HEK293 (cell line): Measurements from ENCODE around the gene S100A7.
A peak's percentile ranks its signal among the peaks of the same experiment; 100 is the strongest.

Experiments used
- EGR2 ChIP-seq: fragments of 450-650 bp; formaldehyde crosslinking; IDR thresholded peaks from 2 replicates; pipeline ENCODE4 v1.5.1; 2016; ENCODE audit warnings: low read depth, missing biosample characterization, missing genetic modification characterization
- TCF7L2 ChIP-seq: IDR thresholded peaks from 2 replicates; pipeline ENCODE4 v1.6.1; 2011; ENCODE audit warnings: low read depth, mild to moderate bottlenecking, inconsistent platforms, low read length, moderate library complexity, borderline replicate concordance
- ZBTB1 ChIP-seq: fragments of 450-650 bp; formaldehyde crosslinking; IDR thresholded peaks from 2 replicates; pipeline ENCODE4 v1.5.1; 2016; ENCODE audit warnings: missing biosample characterization, missing genetic modification characterization
- ZBTB7A ChIP-seq: fragments of 450-650 bp; formaldehyde crosslinking; IDR thresholded peaks from 2 replicates; pipeline ENCODE4 v1.5.1; 2016; ENCODE audit warnings: low read depth, missing biosample characterization, missing genetic modification characterization
- ZNF19 ChIP-seq: fragments of 450-650 bp; formaldehyde crosslinking; IDR thresholded peaks from 2 replicates; pipeline ENCODE4; 2016; ENCODE audit warnings: missing biosample characterization, missing genetic modification characterization, low read depth
- ZNF23 ChIP-seq: fragments of 450-650 bp; formaldehyde crosslinking; IDR thresholded peaks from 2 replicates; pipeline ENCODE4 v1.5.1; 2016; ENCODE audit warnings: missing biosample characterization, missing genetic modification characterization, borderline replicate concordance
- ZNF24 ChIP-seq: fragments of 450-650 bp; formaldehyde crosslinking; IDR thresholded peaks from 2 replicates; pipeline ENCODE4 v1.5.1; 2016; ENCODE audit warnings: missing biosample characterization, missing genetic modification characterization
- ZNF302 ChIP-seq: fragments of 450-650 bp; formaldehyde crosslinking; IDR thresholded peaks from 2 replicates; pipeline ENCODE4 v1.5.1; 2016; ENCODE audit warnings: missing biosample characterization, missing genetic modification characterization, low read depth
- ZNF311 ChIP-seq: fragments of 450-650 bp; formaldehyde crosslinking; IDR thresholded peaks from 2 replicates; pipeline ENCODE4 v1.5.1; 2017; ENCODE audit warnings: missing biosample characterization, missing genetic modification characterization, borderline replicate concordance
- ZNF324 ChIP-seq: fragments of 450-650 bp; formaldehyde crosslinking; IDR thresholded peaks from 2 replicates; pipeline ENCODE4 v1.5.1; 2016; ENCODE audit warnings: missing biosample characterization, missing genetic modification characterization
- ZNF335 ChIP-seq: fragments of 450-650 bp; formaldehyde crosslinking; conservative IDR thresholded peaks from 2 replicates; pipeline ENCODE4 v1.5.1; 2016; ENCODE audit warnings: missing biosample characterization, missing genetic modification characterization
- ZNF501 ChIP-seq: fragments of 450-650 bp; formaldehyde crosslinking; IDR thresholded peaks from 2 replicates; pipeline ENCODE4 v1.5.1; 2016; ENCODE audit warnings: missing biosample characterization, missing genetic modification characterization
- ZNF510 ChIP-seq: fragments of 450-650 bp; formaldehyde crosslinking; IDR thresholded peaks from 2 replicates; pipeline ENCODE4 v1.5.1; 2018; ENCODE audit warnings: mild to moderate bottlenecking, missing genetic modification characterization, missing biosample characterization; ENCODE audit not compliant: insufficient replicate concordance
- ZNF514 ChIP-seq: fragments of 450-650 bp; formaldehyde crosslinking; IDR thresholded peaks from 2 replicates; pipeline ENCODE4 v1.5.1; 2016; ENCODE audit warnings: missing biosample characterization, missing genetic modification characterization
- ZNF555 ChIP-seq: fragments of 450-650 bp; formaldehyde crosslinking; conservative IDR thresholded peaks from 2 replicates; pipeline ENCODE4 v1.5.1; 2017; ENCODE audit warnings: missing biosample characterization, mild to moderate bottlenecking, missing genetic modification characterization, inconsistent platforms
- ZNF558 ChIP-seq: fragments of 450-650 bp; formaldehyde crosslinking; IDR thresholded peaks from 2 replicates; pipeline ENCODE4 v1.5.1; 2016; ENCODE audit warnings: missing biosample characterization, missing genetic modification characterization
- ZNF600 ChIP-seq: fragments of 450-650 bp; formaldehyde crosslinking; IDR thresholded peaks from 2 replicates; pipeline ENCODE4 v1.5.1; 2016; ENCODE audit warnings: missing biosample characterization, missing genetic modification characterization
- ZNF670 ChIP-seq: fragments of 450-650 bp; formaldehyde crosslinking; IDR thresholded peaks from 2 replicates; pipeline ENCODE4 v1.5.1; 2016; ENCODE audit warnings: missing biosample characterization, missing genetic modification characterization, low read depth
- ZNF747 ChIP-seq: fragments of 450-650 bp; formaldehyde crosslinking; IDR thresholded peaks from 2 replicates; pipeline ENCODE4 v1.5.1; 2016; ENCODE audit warnings: missing biosample characterization, missing genetic modification characterization
- ZXDB ChIP-seq: fragments of 450-650 bp; formaldehyde crosslinking; IDR thresholded peaks from 2 replicates; pipeline ENCODE4 v1.5.1; 2016; ENCODE audit warnings: missing biosample characterization, missing genetic modification characterization
- TF ChIP-seq, protein P1 (sequence below): fragments of 450-650 bp; formaldehyde crosslinking; IDR thresholded peaks from 2 replicates; pipeline ENCODE4 v1.5.1; 2016; ENCODE audit warnings: missing biosample characterization, missing genetic modification characterization, borderline replicate concordance
- TF ChIP-seq, protein P2 (sequence below): sonication (generic); formaldehyde crosslinking; IDR thresholded peaks from 2 replicates; pipeline ENCODE4 v1.8.1; 2022; ENCODE audit warnings: mild to moderate bottlenecking, moderate library complexity, missing genetic modification reagents
- TF ChIP-seq, protein P3 (sequence below): fragments of 450-650 bp; formaldehyde crosslinking; IDR thresholded peaks from 2 replicates; pipeline ENCODE4 v1.5.1; 2016; ENCODE audit warnings: missing biosample characterization, missing genetic modification characterization
- TF ChIP-seq, protein P4 (sequence below): fragments of 450-650 bp; formaldehyde crosslinking; IDR thresholded peaks from 2 replicates; pipeline ENCODE4 v1.5.1; 2016; ENCODE audit warnings: missing biosample characterization, missing genetic modification characterization
- TF ChIP-seq, protein P5 (sequence below): fragments of 450-650 bp; formaldehyde crosslinking; IDR thresholded peaks from 2 replicates; pipeline ENCODE4 v1.5.1; 2016; ENCODE audit warnings: missing biosample characterization, missing genetic modification characterization
- TF ChIP-seq, protein P6 (sequence below): fragments of 450-650 bp; IDR thresholded peaks from 2 replicates; pipeline ENCODE4 v1.5.1; 2018; ENCODE audit warnings: missing biosample characterization, mild to moderate bottlenecking, missing genetic modification characterization

S100A7 gene

DNA sequence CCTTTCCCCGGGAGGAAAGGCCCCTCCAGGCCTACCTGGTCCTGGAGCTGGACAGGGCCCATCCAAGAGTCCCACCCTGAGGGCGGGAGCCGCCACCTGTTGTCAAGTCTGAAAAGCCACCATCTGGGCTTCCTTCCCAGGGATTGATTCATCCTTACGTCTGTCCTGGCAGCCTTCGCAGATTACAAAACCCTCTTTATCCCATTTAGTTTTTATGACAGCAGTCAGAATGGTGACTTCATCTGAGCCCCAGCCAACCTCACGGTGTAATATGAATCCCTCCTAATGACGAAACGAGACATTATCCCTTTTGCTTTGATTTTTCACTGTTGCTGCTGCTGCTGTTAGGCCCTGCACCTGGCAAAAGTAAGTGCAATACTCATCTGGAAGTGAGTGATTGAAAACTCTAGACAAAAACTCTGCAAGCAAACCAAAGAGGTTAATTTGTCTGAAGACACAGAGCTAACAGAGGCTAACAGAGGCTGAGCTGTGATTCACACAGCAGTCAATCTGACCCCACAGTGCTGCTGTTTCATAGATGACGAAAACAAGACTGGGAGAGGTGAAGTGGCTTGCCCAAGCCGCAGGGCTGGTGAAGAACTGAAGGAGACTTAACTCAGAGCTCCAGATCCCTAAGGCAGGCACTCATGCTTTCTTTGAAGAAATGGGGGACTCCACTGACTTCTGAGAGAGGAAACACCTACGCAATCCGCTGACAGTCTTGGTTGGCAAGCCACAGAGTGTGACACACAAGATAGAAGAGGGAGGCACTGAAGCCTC lies 30.0 kb upstream of the S100A7 start (continued):
- TF ChIP-seq, protein P1, sequence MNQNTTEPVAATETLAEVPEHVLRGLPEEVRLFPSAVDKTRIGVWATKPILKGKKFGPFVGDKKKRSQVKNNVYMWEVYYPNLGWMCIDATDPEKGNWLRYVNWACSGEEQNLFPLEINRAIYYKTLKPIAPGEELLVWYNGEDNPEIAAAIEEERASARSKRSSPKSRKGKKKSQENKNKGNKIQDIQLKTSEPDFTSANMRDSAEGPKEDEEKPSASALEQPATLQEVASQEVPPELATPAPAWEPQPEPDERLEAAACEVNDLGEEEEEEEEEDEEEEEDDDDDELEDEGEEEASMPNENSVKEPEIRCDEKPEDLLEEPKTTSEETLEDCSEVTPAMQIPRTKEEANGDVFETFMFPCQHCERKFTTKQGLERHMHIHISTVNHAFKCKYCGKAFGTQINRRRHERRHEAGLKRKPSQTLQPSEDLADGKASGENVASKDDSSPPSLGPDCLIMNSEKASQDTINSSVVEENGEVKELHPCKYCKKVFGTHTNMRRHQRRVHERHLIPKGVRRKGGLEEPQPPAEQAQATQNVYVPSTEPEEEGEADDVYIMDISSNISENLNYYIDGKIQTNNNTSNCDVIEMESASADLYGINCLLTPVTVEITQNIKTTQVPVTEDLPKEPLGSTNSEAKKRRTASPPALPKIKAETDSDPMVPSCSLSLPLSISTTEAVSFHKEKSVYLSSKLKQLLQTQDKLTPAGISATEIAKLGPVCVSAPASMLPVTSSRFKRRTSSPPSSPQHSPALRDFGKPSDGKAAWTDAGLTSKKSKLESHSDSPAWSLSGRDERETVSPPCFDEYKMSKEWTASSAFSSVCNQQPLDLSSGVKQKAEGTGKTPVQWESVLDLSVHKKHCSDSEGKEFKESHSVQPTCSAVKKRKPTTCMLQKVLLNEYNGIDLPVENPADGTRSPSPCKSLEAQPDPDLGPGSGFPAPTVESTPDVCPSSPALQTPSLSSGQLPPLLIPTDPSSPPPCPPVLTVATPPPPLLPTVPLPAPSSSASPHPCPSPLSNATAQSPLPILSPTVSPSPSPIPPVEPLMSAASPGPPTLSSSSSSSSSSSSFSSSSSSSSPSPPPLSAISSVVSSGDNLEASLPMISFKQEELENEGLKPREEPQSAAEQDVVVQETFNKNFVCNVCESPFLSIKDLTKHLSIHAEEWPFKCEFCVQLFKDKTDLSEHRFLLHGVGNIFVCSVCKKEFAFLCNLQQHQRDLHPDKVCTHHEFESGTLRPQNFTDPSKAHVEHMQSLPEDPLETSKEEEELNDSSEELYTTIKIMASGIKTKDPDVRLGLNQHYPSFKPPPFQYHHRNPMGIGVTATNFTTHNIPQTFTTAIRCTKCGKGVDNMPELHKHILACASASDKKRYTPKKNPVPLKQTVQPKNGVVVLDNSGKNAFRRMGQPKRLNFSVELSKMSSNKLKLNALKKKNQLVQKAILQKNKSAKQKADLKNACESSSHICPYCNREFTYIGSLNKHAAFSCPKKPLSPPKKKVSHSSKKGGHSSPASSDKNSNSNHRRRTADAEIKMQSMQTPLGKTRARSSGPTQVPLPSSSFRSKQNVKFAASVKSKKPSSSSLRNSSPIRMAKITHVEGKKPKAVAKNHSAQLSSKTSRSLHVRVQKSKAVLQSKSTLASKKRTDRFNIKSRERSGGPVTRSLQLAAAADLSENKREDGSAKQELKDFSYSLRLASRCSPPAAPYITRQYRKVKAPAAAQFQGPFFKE (tag by site-specific recombination): no peak
- TF ChIP-seq ZNF19 (tag by site-specific recombination) (no peak), ZNF324 (tag by site-specific recombination) (peak; percentile 56; the same call in 1 of the 2 replicates), ZNF747 (tag by site-specific recombination) (no peak), ZNF311 (tag by site-specific recombination) (no peak), ZNF510 (tag by site-specific recombination) (no peak), ZNF558 (tag by site-specific recombination) (peak; percentile 63), ZNF555 (tag by site-specific recombination) (no peak), ZNF670 (tag by site-specific recombination) (no peak), ZNF302 (tag by site-specific recombination) (no peak), ZNF501 (tag by site-specific recombination) (peak; percentile 67; the same call in 1 of the 2 replicates), ZXDB (tag by site-specific recombination) (peak; percentile 86), ZNF514 (tag by site-specific recombination) (no peak), ZNF24 (peak; percentile 86), ZNF335 (tag by site-specific recombination) (no peak; the same call in 1 of the 2 replicates), ZBTB7A (tag by site-specific recombination) (no peak), TCF7L2 (no peak), ZBTB1 (tag by site-specific recombination) (peak; percentile 66; the same call in 1 of the 2 replicates), EGR2 (tag by site-specific recombination) (no peak), ZNF23 (tag by site-specific recombination) (no peak), ZNF600 (tag by site-specific recombination) (peak; percentile 94)
- TF ChIP-seq, protein P2, sequence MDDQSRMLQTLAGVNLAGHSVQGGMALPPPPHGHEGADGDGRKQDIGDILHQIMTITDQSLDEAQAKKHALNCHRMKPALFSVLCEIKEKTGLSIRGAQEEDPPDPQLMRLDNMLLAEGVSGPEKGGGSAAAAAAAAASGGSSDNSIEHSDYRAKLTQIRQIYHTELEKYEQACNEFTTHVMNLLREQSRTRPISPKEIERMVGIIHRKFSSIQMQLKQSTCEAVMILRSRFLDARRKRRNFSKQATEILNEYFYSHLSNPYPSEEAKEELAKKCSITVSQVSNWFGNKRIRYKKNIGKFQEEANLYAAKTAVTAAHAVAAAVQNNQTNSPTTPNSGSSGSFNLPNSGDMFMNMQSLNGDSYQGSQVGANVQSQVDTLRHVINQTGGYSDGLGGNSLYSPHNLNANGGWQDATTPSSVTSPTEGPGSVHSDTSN (CRISPR knock-in tag): no peak
- TF ChIP-seq, protein P3, sequence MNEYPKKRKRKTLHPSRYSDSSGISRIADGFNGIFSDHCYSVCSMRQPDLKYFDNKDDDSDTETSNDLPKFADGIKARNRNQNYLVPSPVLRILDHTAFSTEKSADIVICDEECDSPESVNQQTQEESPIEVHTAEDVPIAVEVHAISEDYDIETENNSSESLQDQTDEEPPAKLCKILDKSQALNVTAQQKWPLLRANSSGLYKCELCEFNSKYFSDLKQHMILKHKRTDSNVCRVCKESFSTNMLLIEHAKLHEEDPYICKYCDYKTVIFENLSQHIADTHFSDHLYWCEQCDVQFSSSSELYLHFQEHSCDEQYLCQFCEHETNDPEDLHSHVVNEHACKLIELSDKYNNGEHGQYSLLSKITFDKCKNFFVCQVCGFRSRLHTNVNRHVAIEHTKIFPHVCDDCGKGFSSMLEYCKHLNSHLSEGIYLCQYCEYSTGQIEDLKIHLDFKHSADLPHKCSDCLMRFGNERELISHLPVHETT: peak; percentile 90
- TF ChIP-seq, protein P4, sequence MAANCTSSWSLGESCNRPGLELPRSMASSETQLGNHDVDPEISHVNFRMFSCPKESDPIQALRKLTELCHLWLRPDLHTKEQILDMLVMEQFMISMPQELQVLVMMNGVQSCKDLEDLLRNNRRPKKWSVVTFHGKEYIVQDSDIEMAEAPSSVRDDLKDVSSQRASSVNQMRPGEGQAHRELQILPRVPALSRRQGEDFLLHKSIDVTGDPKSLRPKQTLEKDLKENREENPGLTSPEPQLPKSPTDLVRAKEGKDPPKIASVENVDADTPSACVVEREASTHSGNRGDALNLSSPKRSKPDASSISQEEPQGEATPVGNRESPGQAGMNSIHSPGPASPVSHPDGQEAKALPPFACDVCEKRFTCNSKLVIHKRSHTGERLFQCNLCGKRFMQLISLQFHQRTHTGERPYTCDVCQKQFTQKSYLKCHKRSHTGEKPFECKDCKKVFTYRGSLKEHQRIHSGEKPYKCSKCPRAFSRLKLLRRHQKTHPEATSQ: no peak
- TF ChIP-seq, protein P5, sequence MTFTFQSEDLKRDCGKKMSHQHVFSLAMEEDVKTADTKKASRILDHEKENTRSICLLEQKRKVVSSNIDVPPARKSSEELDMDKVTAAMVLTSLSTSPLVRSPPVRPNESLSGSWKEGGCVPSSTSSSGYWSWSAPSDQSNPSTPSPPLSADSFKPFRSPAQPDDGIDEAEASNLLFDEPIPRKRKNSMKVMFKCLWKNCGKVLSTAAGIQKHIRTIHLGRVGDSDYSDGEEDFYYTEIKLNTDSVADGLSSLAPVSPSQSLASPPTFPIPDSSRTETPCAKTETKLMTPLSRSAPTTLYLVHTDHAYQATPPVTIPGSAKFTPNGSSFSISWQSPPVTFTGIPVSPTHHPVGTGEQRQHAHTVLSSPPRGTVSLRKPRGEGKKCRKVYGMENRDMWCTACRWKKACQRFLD: no peak
- TF ChIP-seq, protein P6, sequence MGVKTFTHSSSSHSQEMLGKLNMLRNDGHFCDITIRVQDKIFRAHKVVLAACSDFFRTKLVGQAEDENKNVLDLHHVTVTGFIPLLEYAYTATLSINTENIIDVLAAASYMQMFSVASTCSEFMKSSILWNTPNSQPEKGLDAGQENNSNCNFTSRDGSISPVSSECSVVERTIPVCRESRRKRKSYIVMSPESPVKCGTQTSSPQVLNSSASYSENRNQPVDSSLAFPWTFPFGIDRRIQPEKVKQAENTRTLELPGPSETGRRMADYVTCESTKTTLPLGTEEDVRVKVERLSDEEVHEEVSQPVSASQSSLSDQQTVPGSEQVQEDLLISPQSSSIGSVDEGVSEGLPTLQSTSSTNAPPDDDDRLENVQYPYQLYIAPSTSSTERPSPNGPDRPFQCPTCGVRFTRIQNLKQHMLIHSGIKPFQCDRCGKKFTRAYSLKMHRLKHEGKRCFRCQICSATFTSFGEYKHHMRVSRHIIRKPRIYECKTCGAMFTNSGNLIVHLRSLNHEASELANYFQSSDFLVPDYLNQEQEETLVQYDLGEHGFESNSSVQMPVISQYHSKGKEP (tag by site-specific recombination): peak; percentile 89
